PC-3 (cell line): Measurements from ENCODE around the gene NEDD4L. TPM values are rescaled to one million over a fixed set of nuclear protein-coding genes. Genes with fewer than 3 reads are reported as not detected.

ENCODE experiments used
- ATAC-seq: fragments of 200-7000 bp; cut with Tn5 transposase; 2 replicates; pipeline ENCODE4 v1.9.1; 2020; ENCODE audit warnings: mild to moderate bottlenecking, moderate library complexity
- BruUV-seq: library from RNA; stranded (reverse); fragments of 400-500 nt; replicated peaks from 2 replicates; lab custom pipeline; 2021; lab: Mats Ljungman, UMichigan
- CTCF ChIA-PET: fragments of 300-600 bp; sonication (Branson Sonifier 250); formaldehyde crosslinking; loops from one replicate; lab custom pipeline; 2022; ENCODE audit warnings: antibody characterized with exemption; lab: Charles Lee
- POLR2A ChIA-PET: fragments of 300-600 bp; sonication (Branson Sonifier 250); formaldehyde crosslinking; loops from one replicate; lab custom pipeline; 2022; ENCODE audit warnings: antibody characterized with exemption; ENCODE audit not compliant: unreplicated experiment; lab: Charles Lee
- DNase-seq: peaks from one replicate; pipeline ENCODE4 v3.0.0-alpha.2; 2015
- H2AFZ ChIP-seq: fragments of 300-600 bp; sonication (generic); 2 replicates; pipeline ENCODE4 v1.6.0; 2016; ENCODE audit warnings: antibody characterized with exemption, low read length
- H3F3A ChIP-seq: fragments of 300-600 bp; sonication (generic); one replicate; pipeline ENCODE4 v1.6.0; 2017; ENCODE audit warnings: antibody characterized with exemption, low read length, control low read depth, mild to moderate bottlenecking; ENCODE audit not compliant: unreplicated experiment
- H3K27ac ChIP-seq: fragments of 300-600 bp; sonication (generic); 2 replicates; pipeline ENCODE4 v1.5.1; 2016; ENCODE audit warnings: mild to moderate bottlenecking, low read length
- H3K27me3 ChIP-seq: fragments of 300-600 bp; sonication (generic); 2 replicates; pipeline ENCODE4 v1.6.1; 2016; ENCODE audit warnings: low read length, mixed read lengths
- H3K36me3 ChIP-seq: fragments of 300-600 bp; sonication (generic); 2 replicates; pipeline ENCODE4 v1.6.1; 2016; ENCODE audit warnings: low read depth, mixed run types, low read length, mixed read lengths
- H3K4me1 ChIP-seq: fragments of 300-600 bp; sonication (generic); 2 replicates; pipeline ENCODE4 v1.5.1; 2016; ENCODE audit warnings: low read length; ENCODE audit not compliant: insufficient read depth
- H3K4me2 ChIP-seq: fragments of 300-600 bp; sonication (generic); 2 replicates; pipeline ENCODE4 v1.6.0; 2016; ENCODE audit warnings: low read length
- H3K4me3 ChIP-seq: fragments of 300-600 bp; sonication (generic); 2 replicates; pipeline ENCODE4 v1.5.1; 2016; ENCODE audit warnings: mild to moderate bottlenecking, low read length, mixed read lengths
- H3K79me2 ChIP-seq: fragments of 300-600 bp; sonication (generic); 2 replicates; pipeline ENCODE4 v1.6.1; 2017; ENCODE audit warnings: low read length, mixed read lengths
- H3K9ac ChIP-seq: fragments of 300-600 bp; sonication (generic); 2 replicates; pipeline ENCODE4 v1.6.0; 2016; ENCODE audit warnings: mild to moderate bottlenecking, low read length
- H3K9me2 ChIP-seq: fragments of 300-600 bp; sonication (generic); replicated peaks from 2 replicates; pipeline ENCODE4 v1.6.1; 2016; ENCODE audit warnings: mixed run types, low read length, mixed read lengths
- H3K9me3 ChIP-seq: fragments of 300-600 bp; sonication (generic); 2 replicates; pipeline ENCODE4 v1.6.1; 2016; ENCODE audit warnings: low read length, mixed read lengths
- H4K20me1 ChIP-seq: fragments of 300-600 bp; sonication (generic); 2 replicates; pipeline ENCODE4 v1.6.1; 2016; ENCODE audit warnings: low read length, mixed read lengths
- CTCF ChIP-seq: fragments of 300-600 bp; sonication (generic); conservative IDR thresholded peaks from 2 replicates; pipeline ENCODE4 v1.5.1; 2017; ENCODE audit warnings: antibody characterized with exemption, low read depth, mild to moderate bottlenecking, low read length
- EZH2 ChIP-seq: fragments of 300-600 bp; sonication (generic); IDR thresholded peaks from one replicate; pipeline ENCODE4 v1.6.1; 2017; ENCODE audit warnings: antibody characterized with exemption, mild to moderate bottlenecking, low read length; ENCODE audit not compliant: unreplicated experiment
- EZH2phosphoT487 ChIP-seq: fragments of 300-600 bp; sonication (generic); IDR thresholded peaks from 2 replicates; pipeline ENCODE4 v1.6.1; 2018; ENCODE audit warnings: mild to moderate bottlenecking, antibody characterized with exemption, low read length, borderline replicate concordance
- intact Hi-C: fragments of 100-400 bp; cut with micrococcal nuclease; formaldehyde crosslinking; loops from 2 replicates; pipeline ENCODE4 v1.9.0; 2023
- total RNA-seq: library from RNA; depleted of rRNA; stranded (reverse); fragments of >200 nt; gene quantifications from 2 replicates; pipeline ENCODE4 v1.2.3, GENCODE V29; 2014

Gene NEDD4L
- total RNA-seq, 1 experiment from 2014 or later: 105 TPM

DNA sequence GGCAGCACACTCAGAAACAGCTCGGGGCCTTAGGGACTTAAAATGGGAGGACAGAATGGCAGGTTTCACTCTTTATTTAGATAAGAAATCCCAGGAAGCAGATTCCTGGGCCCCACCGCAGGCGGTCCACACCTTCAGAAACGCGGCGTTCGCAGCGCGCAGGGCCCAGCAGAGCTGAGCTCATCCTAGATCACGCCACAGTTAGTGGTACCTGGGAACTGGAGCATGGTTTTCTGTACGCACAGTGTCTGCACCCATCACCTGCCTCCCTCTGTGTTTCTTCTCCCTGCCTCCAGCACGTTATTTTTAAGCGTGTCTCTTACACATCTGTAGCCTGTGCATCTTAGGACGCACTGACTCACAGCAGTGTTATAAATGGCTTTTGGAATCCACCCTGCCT lies 342.8 kb downstream of the NEDD4L start:
- intact Hi-C loops: no loop called here
- Histone ChIP-seq H3K4me1 (no peaks in the 10 kb centered on the region), H3K9ac (no peak overlapping the region), H3K27me3 (no peaks in the 10 kb centered on the region), H3K9me3 (no peaks in the 10 kb centered on the region), H3K79me2 (no peaks in the 10 kb centered on the region), H2AFZ (no peak overlapping the region), H3K27ac (no peak overlapping the region), H3K36me3 (peaks cover 55% of the 10 kb centered on the region), H3K4me2 (no peak overlapping the region), H4K20me1 (no peaks in the 10 kb centered on the region), H3F3A (no peaks in the 10 kb centered on the region), H3K9me2 (no peaks in the 10 kb centered on the region), H3K4me3 (no peak overlapping the region)
- ATAC-seq (no peak), DNase-seq (no peak)
- BruUV-seq: no TSS peak
- TF ChIP-seq EZH2 (no peak), EZH2phosphoT487 (no peak), CTCF (no peak)
- ChIA-PET POLR2A (no interaction called here), CTCF (no interaction called here)

- H3K9me3 ChIP-seq: no peaks in the 10 kb centered on the region
- H3K9ac ChIP-seq: no peak overlapping the region
- H4K20me1 ChIP-seq: no peaks in the 10 kb centered on the region
- H3K27me3 ChIP-seq: no peaks in the 10 kb centered on the region
- H3K9me2 ChIP-seq: no peaks in the 10 kb centered on the region
- ChIA-PET POLR2A (no interaction called here), CTCF (no interaction called here)
- H2AFZ ChIP-seq: no peak overlapping the region
- no peak for TF ChIP-seq CTCF
- TF ChIP-seq EZH2: no peak
- TF ChIP-seq EZH2phosphoT487: no peak
- peaks cover 60% of the 10 kb centered on the region for H3K36me3 ChIP-seq
- no peaks in the 10 kb centered on the region for H3F3A ChIP-seq
- no TSS peak for BruUV-seq
- no peak for DNase-seq
- intact Hi-C loops: no loop called here
- ATAC-seq: no peak
- H3K27ac ChIP-seq: no peak overlapping the region
- H3K4me3 ChIP-seq: no peak overlapping the region
- no peaks in the 10 kb centered on the region for H3K4me1 ChIP-seq
- H3K79me2 ChIP-seq: no peaks in the 10 kb centered on the region
- no peak overlapping the region for H3K4me2 ChIP-seq
Observed at GRCh38 chr18:58387716-58388115, 343.7 kb downstream of the NEDD4L start.

GRCh38 chr18:58388736-58389135 lies 344.7 kb downstream of the NEDD4L start:
- no peak for TF ChIP-seq EZH2
- no peaks in the 10 kb centered on the region for H3K4me1 ChIP-seq
- intact Hi-C loops: no loop called here
- DNase-seq (no peak), ATAC-seq (no peak)
- H3K27ac ChIP-seq: no peak overlapping the region
- no peaks in the 10 kb centered on the region for H4K20me1 ChIP-seq
- no peak overlapping the region for H2AFZ ChIP-seq
- H3K27me3 ChIP-seq: no peaks in the 10 kb centered on the region
- BruUV-seq: no TSS peak
- ChIA-PET POLR2A (no interaction called here), CTCF (no interaction called here)
- no peak overlapping the region for H3K4me2 ChIP-seq
- no peaks in the 10 kb centered on the region for H3K9me2 ChIP-seq
- H3K79me2 ChIP-seq: no peaks in the 10 kb centered on the region
- H3K36me3 ChIP-seq: peaks cover 59% of the 10 kb centered on the region; the same call in 1 of the 2 replicates
- no peak overlapping the region for H3K4me3 ChIP-seq
- H3K9me3 ChIP-seq: no peaks in the 10 kb centered on the region
- H3F3A ChIP-seq: no peaks in the 10 kb centered on the region
- H3K9ac ChIP-seq: no peak overlapping the region
